Thoracic aorta (tissue), 2 donors: ENCODE results near the gene PDE6A. TPM values are rescaled to one million over a fixed set of nuclear protein-coding genes. Genes with fewer than 3 reads are reported as not detected.
A peak's percentile ranks its signal among the peaks of the same experiment; 100 is the strongest.

ENCODE experiments used
- ATAC-seq: fragments of 150-250 bp; one replicate; pipeline ENCODE4 v1.8.0; 2017; ENCODE audit warnings: low read depth; ENCODE audit not compliant: insufficient number of reproducible peaks, low FRiP score
- DNase-seq: peaks from one replicate; pipeline ENCODE4 v3.0.0-alpha.2; 2020; ENCODE audit warnings: low spot score
- H3K27ac ChIP-seq, 2 donors: fragments of 200-600 bp; sonication (generic); 1 replicate in 1 of 2; 2 replicates in 1 of 2; pipeline ENCODE4 v1.5.1; 2016; ENCODE audit warnings: mild to moderate bottlenecking in 2 of 2, moderate library complexity in 2 of 2
- H3K27me3 ChIP-seq: fragments of 200-600 bp; sonication (generic); replicated peaks from 2 replicates; pipeline ENCODE4 v1.6.0; 2016; ENCODE audit warnings: mild to moderate bottlenecking; ENCODE audit not compliant: insufficient read depth
- H3K36me3 ChIP-seq: fragments of 200-600 bp; sonication (generic); one replicate; pipeline ENCODE4 v1.5.1; 2016
- H3K4me1 ChIP-seq, 2 donors: fragments of 200-600 bp; sonication (generic); 1 replicate in 1 of 2; 2 replicates in 1 of 2; pipeline versions ENCODE4 v1.5.1 to v1.6.0; 2016; ENCODE audit warnings: low read depth in 2 of 2, mild to moderate bottlenecking in 1 of 2; ENCODE audit not compliant: control insufficient read depth in 1 of 2
- H3K4me3 ChIP-seq: fragments of 200-600 bp; sonication (generic); 2 replicates; pipeline ENCODE4 v1.5.1; 2016; ENCODE audit warnings: mild to moderate bottlenecking
- H3K9me3 ChIP-seq: fragments of 200-600 bp; sonication (generic); 2 replicates; pipeline ENCODE4 v1.5.1; 2016
- total RNA-seq, 2 donors: library from RNA; depleted of rRNA; stranded (reverse); fragments of >200 nt; gene quantifications; one replicate each; pipeline versions ENCODE4 v1.1.0 to v1.2.3, GENCODE V29; 2016
- TF ChIP-seq, protein P1 (sequence below): fragments of 200-600 bp; sonication (generic); IDR thresholded peaks from one replicate; pipeline ENCODE4 v1.5.1; 2019; ENCODE audit warnings: antibody characterized with exemption

The PDE6A gene
- total RNA-seq, 2 donors from 2014 or later, result not detected

DNA sequence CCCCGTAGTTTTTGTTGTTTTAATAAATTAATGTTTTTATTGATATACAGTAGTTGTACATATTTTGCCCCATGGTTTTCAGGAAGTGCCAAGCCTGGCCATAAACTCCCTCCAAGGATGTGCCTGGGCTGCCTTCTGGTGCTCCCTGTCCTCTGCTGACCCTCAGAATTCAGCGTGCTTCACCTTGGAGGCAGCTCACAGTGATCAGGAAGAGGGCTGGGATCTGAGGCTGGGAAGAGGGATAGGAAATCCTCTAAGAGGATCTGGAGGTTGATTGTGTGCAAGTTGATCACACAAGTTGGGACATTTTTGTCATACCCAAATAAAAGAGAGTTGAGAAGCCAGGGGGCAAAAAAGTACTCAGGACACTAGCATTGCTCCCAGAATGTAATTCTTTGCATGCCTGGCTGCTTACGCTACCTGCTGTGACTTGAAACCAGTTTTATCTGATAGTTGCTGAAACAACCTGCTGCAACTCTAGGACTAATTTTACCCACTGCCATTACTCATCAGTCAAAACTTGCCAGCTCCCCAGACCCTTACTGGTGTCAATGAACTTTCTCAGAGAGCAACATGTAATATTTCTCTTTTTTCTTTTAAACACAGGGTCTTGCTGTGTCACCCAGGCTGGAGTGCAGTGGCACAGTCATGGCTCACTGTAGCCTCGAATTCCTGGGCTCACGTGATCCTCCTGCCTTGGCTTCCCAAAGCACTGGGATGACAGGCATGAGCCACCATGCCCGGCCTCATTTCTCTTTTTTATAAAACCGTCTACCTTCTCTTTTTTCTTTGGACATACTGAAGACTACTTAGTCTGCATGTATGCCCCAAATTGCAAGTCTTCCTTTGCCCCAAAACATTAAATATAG lies 29.0 kb downstream of the PDE6A start:
- DNase-seq, result no peak
- Histone ChIP-seq H3K27ac (peak overlapping the region in 1 of 2 donors; percentile 65), H3K27me3 (no peaks in the 10 kb centered on the region), H3K4me3 (no peak overlapping the region), H3K4me1 (peaks cover 7 to 40% of the 10 kb centered on the region in 2 donors), H3K36me3 (no peaks in the 10 kb centered on the region), H3K9me3 (no peaks in the 10 kb centered on the region)
- ATAC-seq, result no peak
- TF ChIP-seq, protein P1, sequence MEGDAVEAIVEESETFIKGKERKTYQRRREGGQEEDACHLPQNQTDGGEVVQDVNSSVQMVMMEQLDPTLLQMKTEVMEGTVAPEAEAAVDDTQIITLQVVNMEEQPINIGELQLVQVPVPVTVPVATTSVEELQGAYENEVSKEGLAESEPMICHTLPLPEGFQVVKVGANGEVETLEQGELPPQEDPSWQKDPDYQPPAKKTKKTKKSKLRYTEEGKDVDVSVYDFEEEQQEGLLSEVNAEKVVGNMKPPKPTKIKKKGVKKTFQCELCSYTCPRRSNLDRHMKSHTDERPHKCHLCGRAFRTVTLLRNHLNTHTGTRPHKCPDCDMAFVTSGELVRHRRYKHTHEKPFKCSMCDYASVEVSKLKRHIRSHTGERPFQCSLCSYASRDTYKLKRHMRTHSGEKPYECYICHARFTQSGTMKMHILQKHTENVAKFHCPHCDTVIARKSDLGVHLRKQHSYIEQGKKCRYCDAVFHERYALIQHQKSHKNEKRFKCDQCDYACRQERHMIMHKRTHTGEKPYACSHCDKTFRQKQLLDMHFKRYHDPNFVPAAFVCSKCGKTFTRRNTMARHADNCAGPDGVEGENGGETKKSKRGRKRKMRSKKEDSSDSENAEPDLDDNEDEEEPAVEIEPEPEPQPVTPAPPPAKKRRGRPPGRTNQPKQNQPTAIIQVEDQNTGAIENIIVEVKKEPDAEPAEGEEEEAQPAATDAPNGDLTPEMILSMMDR, result no peak

DNA sequence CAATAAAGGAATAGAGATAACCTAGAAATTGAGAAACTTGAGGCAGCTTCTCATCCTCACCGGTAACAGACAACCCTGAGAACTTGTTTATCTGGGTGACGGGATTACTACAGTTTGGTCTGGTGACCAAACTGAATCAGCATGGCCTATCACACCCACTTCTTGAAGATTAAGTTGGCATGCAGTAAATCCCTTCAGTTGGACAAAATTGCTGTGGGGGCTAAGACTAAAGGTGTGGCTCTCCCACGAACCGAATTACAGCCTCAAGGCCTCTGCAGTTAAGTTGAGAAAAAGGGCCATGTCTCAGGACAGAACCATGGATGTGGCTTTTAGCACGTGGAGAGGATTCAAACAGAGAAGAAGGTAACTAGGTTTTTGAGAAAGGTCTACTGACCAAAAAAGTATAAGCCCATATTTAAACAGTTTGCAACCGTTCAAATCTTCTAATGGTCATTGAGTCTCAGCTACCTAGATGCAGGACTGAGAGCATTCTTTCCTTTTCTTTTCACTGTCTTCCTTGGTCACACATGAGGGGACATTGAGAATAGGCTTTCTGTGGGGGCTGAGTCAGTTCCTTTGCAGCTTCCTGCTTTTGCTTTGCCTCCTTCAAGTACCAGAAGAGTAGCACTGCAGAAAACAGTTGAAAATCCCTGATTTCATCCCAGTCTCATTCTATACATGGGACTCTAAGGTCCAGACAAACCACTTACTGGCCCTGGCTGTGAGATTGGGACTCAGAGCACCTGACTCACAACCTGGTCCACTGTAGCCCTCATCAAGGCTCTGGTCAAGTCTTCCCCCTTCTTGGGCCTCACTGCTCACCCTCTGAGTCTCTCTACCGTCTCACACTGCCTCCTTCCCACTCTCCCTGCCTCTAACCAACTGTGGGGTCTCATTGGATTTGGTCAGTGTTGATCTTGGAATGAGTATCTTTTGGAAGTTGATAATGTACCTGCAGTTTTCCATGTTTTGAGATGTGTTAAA lies 30.9 kb downstream of the PDE6A start:
- Histone ChIP-seq H3K4me1 (peaks cover 0 to 22% of the 10 kb centered on the region in 2 donors), H3K4me3 (no peak overlapping the region), H3K27me3 (no peaks in the 10 kb centered on the region), H3K36me3 (no peaks in the 10 kb centered on the region), H3K9me3 (no peaks in the 10 kb centered on the region), H3K27ac (no peak overlapping the region)
- DNase-seq (no peak), ATAC-seq (no peak)
- TF ChIP-seq, protein P1, result no peak

DNA sequence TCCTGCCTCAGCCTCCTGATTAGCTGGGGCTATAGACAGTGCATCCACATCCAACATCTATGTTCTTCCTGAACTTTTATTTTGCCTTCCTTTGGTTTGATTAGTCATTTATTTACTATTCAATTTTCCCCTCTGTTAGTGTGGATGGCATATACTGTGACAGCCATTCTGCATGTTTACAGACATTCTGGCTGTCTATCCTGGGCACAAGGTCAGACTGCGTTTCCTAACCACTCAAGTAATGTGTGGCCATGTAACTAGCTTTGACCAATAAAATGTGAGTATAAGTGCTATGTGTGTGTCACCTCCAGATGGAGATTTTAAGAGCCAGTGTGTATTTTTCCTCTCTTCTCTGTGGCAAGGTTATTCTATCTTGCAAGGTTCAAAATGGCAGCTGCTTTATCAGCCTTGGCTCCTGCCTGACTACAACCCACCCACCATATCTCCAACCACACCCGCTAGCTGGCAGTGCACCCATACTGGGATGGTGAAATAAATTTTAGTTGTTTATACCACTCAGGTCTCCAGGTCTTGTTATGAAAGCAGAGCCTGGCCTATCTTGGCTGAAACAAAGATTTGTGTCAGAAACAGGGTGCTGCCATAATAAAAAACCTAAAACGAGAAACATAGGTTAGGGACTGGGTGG lies 32.2 kb downstream of the PDE6A start:
- TF ChIP-seq, protein P1, result no peak
- no peak for ATAC-seq
- H3K4me1 ChIP-seq, result peaks cover 0 to 12% of the 10 kb centered on the region in 2 donors

DNA sequence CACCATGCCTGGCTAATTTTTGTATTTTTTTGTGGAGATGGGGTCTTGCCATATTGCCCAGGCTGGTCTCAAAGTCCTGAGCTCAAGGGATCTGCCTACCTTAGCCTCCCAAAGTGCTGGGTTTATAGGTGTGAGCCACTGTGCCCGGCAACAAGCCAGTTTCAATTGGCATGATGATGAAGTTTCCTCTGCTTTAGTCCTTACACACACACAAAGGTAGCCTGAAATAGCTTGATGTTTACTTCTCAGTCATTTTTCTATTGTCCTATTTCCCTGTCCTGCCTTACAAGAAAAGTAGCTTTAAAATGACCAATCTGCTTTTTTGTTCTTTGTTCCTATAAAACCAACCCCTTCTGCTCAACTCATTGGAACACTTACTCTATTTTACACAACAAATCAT lies 33.6 kb downstream of the PDE6A start:
- Histone ChIP-seq H3K9me3 (no peaks in the 10 kb centered on the region), H3K27ac (no peak overlapping the region), H3K36me3 (no peaks in the 10 kb centered on the region), H3K4me3 (no peak overlapping the region), H3K4me1 (peaks cover 0 to under 1% of the 10 kb centered on the region in 2 donors), H3K27me3 (no peaks in the 10 kb centered on the region)
- DNase-seq (no peak), ATAC-seq (no peak)
- TF ChIP-seq, protein P1, result no peak

More for the DNA sequence above, 32.2 kb downstream of the PDE6A start:
- Histone ChIP-seq H3K27me3 (no peaks in the 10 kb centered on the region), H3K4me3 (no peak overlapping the region), H3K9me3 (no peaks in the 10 kb centered on the region), H3K36me3 (no peaks in the 10 kb centered on the region), H3K27ac (no peak overlapping the region)
- DNase-seq, result no peak
